Ecto neural progenitor cell (in vitro differentiated cells): ENCODE results near the gene PIGN.

Experiments used
- DNase-seq: peaks from one replicate; pipeline ENCODE4 v3.0.0-alpha.2; 2018; ENCODE audit warnings: low spot score

Gene PIGN

GRCh38 chr18:62009521-62009920 lies 177.3 kb downstream of the PIGN start:
- no peak for DNase-seq

- no peak for DNase-seq
Observed at GRCh38 chr18:62001396-62001795, 185.5 kb downstream of the PIGN start.

- no peak for DNase-seq
Observed at GRCh38 chr18:61998957-61999356, 187.9 kb downstream of the PIGN start.

GRCh38 chr18:61998335-61998734 lies 188.5 kb downstream of the PIGN start:
- DNase-seq, result no peak

- no peak for DNase-seq
Observed at GRCh38 chr18:61995618-61996017, 191.2 kb downstream of the PIGN start.

GRCh38 chr18:61993831-61994230 lies 193.0 kb downstream of the PIGN start:
- no peak for DNase-seq

GRCh38 chr18:61992923-61993322 lies 193.9 kb downstream of the PIGN start:
- no peak for DNase-seq

- no peak for DNase-seq
Observed at GRCh38 chr18:61992285-61992684, 194.6 kb downstream of the PIGN start.

- no peak for DNase-seq
Observed at GRCh38 chr18:61991836-61992235, 195.0 kb downstream of the PIGN start.

GRCh38 chr18:61991201-61991600 lies 195.7 kb downstream of the PIGN start:
- no peak for DNase-seq
